ENCODE data around the gene FUOM. TPM values are rescaled to one million over a fixed set of nuclear protein-coding genes. Genes with fewer than 3 reads are reported as not detected.

FUOM gene
- total and polyA plus RNA-seq, 2 of the 8 experiments (the other 6 are each of a cell fraction or from before 2014, with no cell fraction given): 22.0 to 30.4 TPM

- FAIRE-seq (no peak), DNase-seq (ENCODE audit: low read depth in 1 of 2, low spot score in 2 of 2) (no peak)
- TF ChIP-seq TCF12 (IDR thresholded peaks at IDR 0.05; ENCODE audit: low read depth, low read length) (no peak), RAD21 (IDR thresholded peaks at IDR 0.05 in 1 of 2, conservative IDR thresholded peaks at IDR 0.05 in 1 of 2; ENCODE audit: low read depth in 2 of 2, low read length in 2 of 2) (no peak), BRCA1 (IDR thresholded peaks at IDR 0.05; ENCODE audit: low read depth, low read length) (no peak), CREB1 (IDR thresholded peaks at IDR 0.05) (no peak), GABPA (IDR thresholded peaks at IDR 0.05; ENCODE audit: borderline replicate concordance, insufficient read depth, low read length) (no peak), RFX5 (IDR thresholded peaks at IDR 0.05; ENCODE audit: borderline replicate concordance, low read depth, low read length) (no peak), CBX5 (IDR thresholded peaks at IDR 0.05; ENCODE audit: low read depth, low read length) (no peak), TAF1 (IDR thresholded peaks at IDR 0.05; ENCODE audit: low read depth, low read length) (no peak), SP2 (IDR thresholded peaks at IDR 0.05; ENCODE audit: low read length) (no peak), CTBP2 (IDR thresholded peaks at IDR 0.05; ENCODE audit: borderline replicate concordance, insufficient read depth, insufficient read length, low read length) (no peak), ZNF274 (IDR thresholded peaks at IDR 0.05; ENCODE audit: borderline replicate concordance, extremely low read depth, low read length) (no peak), SIX5 (IDR thresholded peaks at IDR 0.05; ENCODE audit: low read depth, low read length) (no peak)
- TF ChIP-seq, protein P1, sequence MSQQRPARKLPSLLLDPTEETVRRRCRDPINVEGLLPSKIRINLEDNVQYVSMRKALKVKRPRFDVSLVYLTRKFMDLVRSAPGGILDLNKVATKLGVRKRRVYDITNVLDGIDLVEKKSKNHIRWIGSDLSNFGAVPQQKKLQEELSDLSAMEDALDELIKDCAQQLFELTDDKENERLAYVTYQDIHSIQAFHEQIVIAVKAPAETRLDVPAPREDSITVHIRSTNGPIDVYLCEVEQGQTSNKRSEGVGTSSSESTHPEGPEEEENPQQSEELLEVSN (IDR thresholded peaks at IDR 0.05): no peak
- Histone ChIP-seq H3K79me2 (ENCODE audit: control insufficient read depth in 1 of 2, insufficient read depth in 2 of 2, low read length in 2 of 2) (peaks cover 3 to 27% of the 10 kb centered on the region in 2 experiments; a peak in 3 of 4 replicates), H3K56ac (replicated peaks; ENCODE audit: insufficient read length, low read depth, low read length) (no peak overlapping the region), H3K27me3 (replicated peaks in 1 of 4; ENCODE audit: control insufficient read depth in 3 of 4, extremely low read depth in 1 of 4, insufficient read depth in 3 of 4, low read length in 3 of 4) (no peaks in the 10 kb centered on the region), H3K36me3 (ENCODE audit: control insufficient read depth in 2 of 4, insufficient read depth in 4 of 4, low read length in 3 of 4) (peaks cover 4 to 22% (median 6%) of the 10 kb centered on the region in 4 experiments; a peak in 7 of 8 replicates), H2BK15ac (ENCODE audit: low read length) (no peak overlapping the region), H4K8ac (ENCODE audit: extremely low read depth, insufficient read depth, low read length) (no peak overlapping the region), H2BK12ac (ENCODE audit: low read depth, low read length) (no peak overlapping the region), H3K9me3 (ENCODE audit: insufficient read depth in 2 of 2, low read depth in 1 of 2, low read length in 1 of 2) (no peaks in the 10 kb centered on the region), H2AK5ac (ENCODE audit: low read depth, low read length) (no peak overlapping the region), H3K14ac (ENCODE audit: insufficient read length) (no peak overlapping the region), H3K18ac (ENCODE audit: extremely low read depth, low read length) (no peak overlapping the region), H3K4me3 (ENCODE audit: extremely low read depth in 1 of 4, insufficient read depth in 2 of 4, low read depth in 3 of 4, low read length in 4 of 4) (no peak overlapping the region), H3K9ac (replicated peaks in 1 of 4; ENCODE audit: extremely low read depth in 1 of 4, low read depth in 3 of 4, low read length in 3 of 4) (no peak overlapping the region), H2BK5ac (ENCODE audit: low read depth, low read length) (no peak overlapping the region), H4K91ac (replicated peaks; ENCODE audit: insufficient read length, low read length) (no peak overlapping the region), H3K23me2 (ENCODE audit: low read depth, low read length) (peaks cover 9% of the 10 kb centered on the region; the same call in 1 of the 2 replicates), H2BK120ac (replicated peaks; ENCODE audit: low read depth, low read length) (no peak overlapping the region), H3K27ac (ENCODE audit: low read depth, low read length) (no peak overlapping the region), H2AFZ (ENCODE audit: low read length) (no peak overlapping the region), H3K4me1 (replicated peaks in 1 of 4; ENCODE audit: control insufficient read depth in 3 of 4, insufficient read depth in 4 of 4, low read length in 3 of 4) (peaks cover 0 to 6% (median 4%) of the 10 kb centered on the region in 4 experiments; a peak in 4 of 7 replicates), H3K4ac (replicated peaks; ENCODE audit: insufficient read length, low read depth, low read length) (no peak overlapping the region), H2BK20ac (ENCODE audit: low read length) (no peak overlapping the region), H4K20me1 (replicated peaks in 1 of 2; ENCODE audit: control insufficient read depth in 1 of 2, insufficient read depth in 2 of 2, low read length in 2 of 2) (peaks cover 5 to 12% of the 10 kb centered on the region in 2 experiments), H3K23ac (ENCODE audit: insufficient read length) (no peak overlapping the region), H4K5ac (ENCODE audit: insufficient read length, low read depth, low read length) (no peak overlapping the region), H3K79me1 (ENCODE audit: low read depth, low read length) (peaks cover 20% of the 10 kb centered on the region), H3K4me2 (ENCODE audit: insufficient read depth in 1 of 2, low read depth in 2 of 2, low read length in 2 of 2) (no peak overlapping the region)
- CTCF ChIA-PET (ENCODE audit: partially characterized antibody): interaction anchor here (0.7 to 1.1 kb wide), 4 partner anchors 8 to 41 kb away, joined by 3 to 5 read pairs (median 4); no protein-coding TSS in a partner anchor
- POLR2A ChIA-PET (ENCODE audit: partially characterized antibody): interaction anchor here (0.6 to 1.6 kb wide), 3 partner anchors 12 to 36 kb away, joined by 3 to 7 read pairs (median 6); no protein-coding TSS in a partner anchor
- 96% methylated on average over 16 of the region's 16 CpGs; no CpG with 5 or more reads in 1 of the 2 experiments for WGBS, 2 experiments (ENCODE audit: extremely low coverage in 1 of 2, insufficient coverage in 1 of 2, insufficient read length in 1 of 2, insufficient replicate concordance in 2 of 2, low coverage in 1 of 2, low lambda C conversion rate in 2 of 2, missing lambda C conversion rate in 1 of 2)
Measured at GRCh38 chr10:133310399-133310755, 47.4 kb downstream of the FUOM start.
